NCI-H524 (cell line): ENCODE data around the gene CCND3.

Source experiments
- DNase-seq, 2 experiments: peaks; one replicate each; lab custom pipeline; 2025; lab: John Stamatoyannopoulos, UW

The CCND3 gene

DNA sequence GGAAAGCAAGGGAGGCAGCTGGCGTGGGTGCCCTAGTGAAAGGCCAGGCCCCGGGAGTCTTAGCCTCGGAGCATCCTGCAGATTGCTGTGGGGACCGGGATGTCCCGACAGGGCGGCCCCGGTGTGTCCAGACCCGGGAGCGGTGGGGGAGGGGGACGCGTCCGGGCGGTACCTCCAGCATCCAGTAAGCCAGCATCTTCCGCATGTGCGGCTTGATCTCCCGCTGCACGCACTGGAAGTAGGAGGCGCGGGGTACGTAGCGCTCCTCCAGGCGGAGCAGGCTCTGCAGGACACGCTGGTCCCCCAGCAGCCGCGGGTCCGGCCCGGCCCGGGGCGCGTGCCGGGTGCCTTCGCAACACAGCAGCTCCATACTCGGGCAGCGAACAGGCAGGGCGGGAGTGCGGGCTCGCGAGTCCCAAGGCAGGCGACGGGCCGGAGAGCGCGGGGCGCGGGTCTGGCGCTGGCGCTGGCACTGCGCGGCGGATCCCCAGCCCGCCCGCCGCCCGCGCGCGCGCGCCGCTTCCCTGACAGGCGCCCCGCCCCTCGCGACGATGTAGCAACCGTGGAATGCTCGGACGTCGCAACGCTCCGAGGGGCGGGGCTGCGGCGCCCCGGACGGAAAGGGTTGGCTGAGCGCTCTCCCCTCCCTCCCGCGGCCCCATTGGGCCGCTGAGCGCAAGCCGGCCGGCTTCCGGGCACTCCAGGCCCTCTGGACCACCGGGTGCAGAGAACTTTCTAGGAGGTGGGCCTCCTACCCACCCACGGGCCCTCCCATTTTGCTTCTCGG is at the start of gene CCND3:
Gene CCND3 (minus strand): TSS at position 529 of the 787 bp plus-strand sequence. CDS start 159 bp downstream, at position 370.
- DNase-seq = peak; percentile 69 to 88

DNA sequence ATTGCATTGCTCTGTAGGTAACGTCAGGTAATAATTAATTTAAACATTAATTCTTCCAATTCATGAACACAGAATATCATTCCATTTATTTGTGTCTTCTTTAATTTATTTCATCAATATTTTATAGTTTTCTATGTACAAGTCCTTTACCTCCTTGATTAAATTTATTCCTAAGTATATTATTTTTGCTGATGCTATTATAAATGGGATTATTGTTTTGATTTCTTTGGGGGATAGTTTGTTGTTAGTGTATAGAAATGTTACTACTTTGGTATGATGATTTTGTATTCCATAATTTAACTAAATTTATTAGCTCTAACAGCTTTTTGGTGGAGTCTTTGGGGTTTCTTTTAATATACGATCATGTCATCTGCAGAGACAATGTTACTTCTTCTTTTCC is 44.7 kb upstream of the CCND3 start:
- no peak for DNase-seq

DNA sequence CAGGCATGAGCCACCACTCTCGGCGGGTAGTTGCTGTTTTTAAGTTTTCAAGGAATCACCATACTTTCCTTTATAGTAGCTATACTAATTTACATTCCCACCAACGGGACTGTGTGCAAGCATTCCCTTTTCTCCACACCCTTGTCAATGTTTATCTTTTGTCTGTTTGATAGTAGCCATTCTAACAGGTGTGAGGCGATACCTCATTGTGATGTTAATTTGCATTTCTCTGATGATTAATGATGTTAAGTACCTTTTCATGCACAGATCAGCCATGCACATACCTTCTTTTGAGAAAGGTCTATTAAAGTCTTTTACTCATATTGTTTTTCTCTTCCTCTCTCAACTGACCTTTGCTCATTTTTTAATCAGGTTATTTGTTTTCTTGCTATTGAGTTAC is 43.0 kb upstream of the CCND3 start:
- DNase-seq = no peak

DNA sequence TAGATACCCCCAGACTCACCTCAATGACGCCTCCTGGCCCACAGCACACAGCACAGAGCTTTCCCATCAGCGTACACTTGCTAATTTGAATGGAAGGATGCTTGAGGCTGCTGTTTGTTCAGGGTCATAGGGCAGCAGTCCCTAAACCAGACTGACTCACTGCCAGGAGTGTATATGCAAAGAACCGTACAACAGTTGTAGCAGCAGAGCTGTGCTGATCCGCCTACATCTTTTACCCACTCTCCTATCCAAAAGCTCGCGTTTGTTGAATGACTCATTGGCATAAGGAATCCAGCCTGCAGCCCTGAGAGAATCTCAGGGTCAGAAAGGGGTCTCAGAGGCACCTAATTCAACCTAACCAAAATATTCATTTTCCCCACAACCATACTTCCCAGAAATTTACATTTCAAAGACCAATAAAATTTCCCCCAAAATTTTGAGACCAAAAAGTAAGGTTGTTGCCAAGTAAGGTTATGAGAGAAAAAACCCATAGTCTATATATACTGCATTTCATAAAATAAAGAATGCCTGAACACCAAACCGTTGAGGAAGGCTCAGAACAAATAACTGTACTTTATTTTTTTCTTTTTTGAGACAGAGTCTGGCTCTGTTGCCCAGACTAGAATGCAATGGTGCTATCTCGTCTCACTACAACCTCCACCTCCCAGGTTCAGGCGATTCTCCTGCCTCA is 35.3 kb upstream of the CCND3 start:
- no peak for DNase-seq

DNA sequence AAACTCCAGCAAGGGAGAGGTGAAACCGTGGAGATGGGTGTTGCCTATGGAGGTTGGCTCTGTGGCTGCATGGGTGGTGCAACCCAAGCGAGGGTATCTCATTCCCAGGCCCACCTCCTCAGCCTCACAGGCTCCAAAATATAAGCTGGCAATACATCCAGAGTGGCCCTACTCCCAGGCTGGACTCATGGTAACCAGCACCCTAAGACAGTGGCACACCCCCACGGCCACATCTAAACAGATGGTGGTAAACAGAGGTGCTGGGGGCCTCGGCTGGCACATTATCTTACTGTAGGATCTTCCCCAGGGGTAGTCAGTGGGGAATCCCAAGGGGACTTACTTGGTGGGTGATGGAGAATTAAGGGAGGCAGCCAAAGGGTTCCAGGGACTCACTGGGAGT is 33.7 kb upstream of the CCND3 start:
- no peak for DNase-seq

DNA sequence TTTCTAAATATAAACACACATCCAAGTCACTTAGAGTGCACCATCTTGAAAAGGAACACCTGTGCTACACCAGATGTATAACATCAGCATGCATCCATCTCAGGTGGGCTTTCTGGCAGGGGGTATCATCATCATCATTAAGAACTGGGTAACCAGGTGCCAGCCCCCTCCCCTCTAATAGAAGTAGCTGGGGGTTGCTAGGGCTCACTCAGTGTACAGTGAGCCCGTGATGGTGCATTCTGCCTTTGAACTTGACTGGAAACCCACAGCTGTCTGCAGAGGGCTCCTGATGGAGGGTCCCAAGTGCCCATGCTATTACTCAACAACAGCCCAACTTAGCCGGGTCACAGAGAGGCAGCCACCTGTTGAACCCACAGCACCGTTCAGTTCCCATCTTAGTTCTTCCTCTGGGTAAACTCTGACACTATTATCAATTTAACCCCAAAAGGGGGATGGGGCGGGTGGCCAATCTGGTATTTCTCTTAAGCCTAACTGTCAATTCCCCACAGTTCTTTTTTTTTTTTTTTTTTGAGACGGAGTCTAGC is 32.7 kb upstream of the CCND3 start:
- no peak for DNase-seq

DNA sequence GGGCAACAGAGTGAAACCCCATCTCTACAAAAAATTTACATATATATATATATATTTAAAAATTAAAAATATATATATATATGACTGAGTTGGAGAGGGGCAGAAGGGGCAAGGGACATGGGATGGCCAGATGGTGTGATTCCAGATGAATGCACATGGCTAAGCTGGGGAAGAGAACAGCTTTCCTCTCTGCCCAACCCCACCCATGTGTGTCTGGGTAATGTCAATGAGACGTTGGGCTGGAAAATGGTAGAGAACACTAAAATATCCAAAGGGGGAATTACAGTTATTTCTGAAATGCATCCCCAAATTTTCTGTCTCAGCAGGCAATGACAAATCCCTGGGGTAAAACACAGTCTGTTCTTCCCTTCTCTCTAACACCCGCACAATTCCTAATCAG is 31.2 kb upstream of the CCND3 start:
- DNase-seq = peak; percentile 18 to 66

DNA sequence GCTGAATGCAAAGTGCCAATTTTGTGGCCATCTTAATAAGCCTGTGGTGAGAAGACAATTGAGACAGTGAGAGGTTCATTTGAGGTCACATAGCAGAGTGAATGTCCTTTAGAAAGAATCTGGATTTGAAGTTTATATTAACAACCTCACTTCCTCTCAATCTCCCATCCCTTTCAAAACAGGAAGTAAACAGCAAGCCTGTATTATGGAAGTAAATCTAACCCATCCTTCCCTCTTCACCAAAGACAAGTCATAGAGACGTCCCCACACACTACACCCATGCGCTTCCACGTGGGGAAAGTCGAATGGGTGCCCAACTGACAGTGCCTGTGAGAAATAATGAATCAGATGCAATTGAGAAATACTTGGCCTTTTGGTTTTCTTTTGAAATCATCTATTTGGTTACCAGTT is 28.8 kb upstream of the CCND3 start:
- DNase-seq = no peak

DNA sequence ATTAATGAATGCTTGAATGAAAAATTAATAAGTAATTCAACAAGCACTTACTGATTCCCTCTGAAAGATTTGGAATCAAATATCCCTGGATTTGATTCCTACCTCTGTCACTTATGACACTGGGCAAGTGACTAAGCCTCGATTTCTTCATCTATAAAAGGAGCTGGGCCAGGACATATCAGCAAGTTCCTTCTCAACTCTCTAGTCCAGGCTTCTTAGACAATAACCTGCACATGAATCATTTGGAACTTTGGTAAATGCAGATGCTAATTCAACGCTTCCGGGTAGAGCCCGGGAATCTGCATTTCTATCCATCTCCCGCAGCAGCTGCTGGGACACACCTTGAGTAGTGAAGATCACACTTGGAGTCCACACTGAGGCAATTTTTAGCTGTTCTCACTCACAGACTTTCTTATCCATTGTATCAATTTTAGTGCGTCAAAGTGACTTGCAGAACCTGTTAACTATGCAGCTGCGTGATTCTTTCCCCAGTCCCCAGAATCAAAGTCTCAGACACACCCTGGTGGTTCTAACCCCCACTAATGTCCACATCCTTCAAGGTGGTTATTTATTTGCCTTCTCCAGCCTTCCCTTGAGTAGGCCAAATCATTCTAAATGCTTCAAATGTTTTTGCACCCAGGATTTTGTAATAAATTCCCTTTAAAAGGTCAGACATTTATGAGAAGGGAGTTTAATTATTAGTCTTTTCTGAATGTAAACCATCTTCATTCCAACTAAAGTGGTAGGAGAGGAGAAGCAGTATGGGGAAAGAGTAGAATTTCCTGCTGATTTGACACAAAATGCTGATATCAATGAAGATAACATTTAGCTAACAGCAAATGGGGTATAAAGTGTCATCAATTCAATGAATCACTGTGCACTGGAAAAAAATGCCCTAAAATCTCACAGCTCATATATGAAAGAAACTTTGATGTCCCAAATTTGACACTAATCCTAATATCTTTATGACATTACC is 26.0 kb upstream of the CCND3 start:
- DNase-seq = no peak

DNA sequence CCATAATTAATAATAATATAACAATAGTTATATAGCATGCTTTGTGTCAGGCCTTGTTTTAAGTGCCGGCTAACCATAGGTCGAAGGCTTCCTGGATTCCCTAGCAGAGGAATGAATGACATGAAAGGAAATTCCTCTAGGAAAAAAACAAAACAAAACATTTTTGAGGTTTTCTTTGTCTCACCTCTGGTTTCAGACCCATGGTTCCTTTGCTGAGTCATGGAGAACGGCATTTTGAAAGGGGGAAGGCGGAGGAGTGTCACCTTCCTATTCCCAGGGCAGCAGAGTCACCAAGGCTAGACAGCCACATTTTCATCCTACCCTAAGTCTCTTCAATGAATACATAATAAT is 25.3 kb upstream of the CCND3 start:
- no peak for DNase-seq

DNA sequence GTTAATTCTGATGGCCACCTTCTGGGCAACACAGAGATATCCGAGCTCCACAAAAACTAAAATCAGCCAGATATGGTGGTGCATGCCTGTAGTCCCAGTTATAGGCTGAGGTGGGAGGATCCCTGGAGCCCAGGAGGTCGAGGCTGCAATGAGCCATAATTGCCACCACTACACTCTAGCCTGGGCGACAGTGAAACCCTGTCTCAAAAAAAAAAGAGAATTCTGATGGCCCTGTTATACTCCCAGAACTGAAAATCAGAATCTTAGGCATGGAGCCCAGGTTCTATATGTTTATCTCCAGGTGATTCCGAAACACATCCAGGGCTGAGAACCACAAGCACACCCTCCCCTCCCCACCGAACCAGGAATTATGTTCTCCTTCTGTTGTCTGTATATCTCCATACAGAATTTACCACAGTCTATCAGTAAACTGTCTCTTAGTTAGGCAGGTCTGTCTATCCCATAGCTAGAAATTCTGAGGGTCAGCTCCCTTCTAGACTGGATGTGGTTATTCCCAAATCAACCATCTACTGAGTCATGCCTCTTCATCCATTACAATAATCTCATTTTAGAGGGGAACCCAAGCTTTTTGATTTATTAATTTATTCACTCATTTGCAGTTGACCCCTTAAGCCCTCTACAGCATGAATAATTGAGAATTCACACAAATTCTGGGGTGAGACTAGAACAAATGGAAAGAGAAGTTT is 24.8 kb upstream of the CCND3 start:
- DNase-seq = no peak

DNA sequence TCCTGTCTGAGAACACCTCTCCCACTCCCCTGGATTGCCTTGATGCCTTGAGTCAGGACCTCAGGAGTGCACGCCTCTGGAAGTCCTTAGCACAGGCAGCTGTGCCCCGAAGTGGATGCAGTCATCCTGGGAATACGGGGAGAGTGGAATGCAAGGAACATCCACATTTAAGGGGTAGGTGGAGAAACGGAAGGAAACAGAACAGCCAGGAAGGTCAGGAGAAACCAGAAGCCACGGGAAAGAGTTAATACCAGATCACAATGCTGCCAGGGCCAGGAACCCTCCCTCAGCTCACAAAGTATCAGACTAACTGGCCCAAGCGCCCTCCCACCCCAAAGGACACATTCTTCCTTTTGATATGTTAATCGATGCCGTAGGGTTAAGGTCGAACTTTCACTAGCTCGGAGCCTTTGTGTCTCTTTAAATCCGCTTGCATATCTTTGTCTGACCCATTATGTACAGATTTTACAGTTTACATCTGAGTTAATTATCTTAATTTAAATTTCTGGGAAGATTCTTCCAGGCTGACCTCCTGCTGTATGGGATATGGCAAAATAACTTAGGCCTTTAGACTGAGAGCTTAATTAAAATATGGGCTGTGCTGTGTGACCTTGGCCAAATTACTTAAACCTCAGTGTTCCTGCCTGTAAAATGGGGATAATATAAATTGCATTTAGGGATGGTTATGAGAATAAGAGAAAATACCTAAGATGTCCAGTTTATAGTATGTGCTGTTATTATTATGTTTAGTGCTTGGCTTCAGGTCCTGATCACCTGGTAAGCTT is 24.0 kb upstream of the CCND3 start:
- no peak for DNase-seq

DNA sequence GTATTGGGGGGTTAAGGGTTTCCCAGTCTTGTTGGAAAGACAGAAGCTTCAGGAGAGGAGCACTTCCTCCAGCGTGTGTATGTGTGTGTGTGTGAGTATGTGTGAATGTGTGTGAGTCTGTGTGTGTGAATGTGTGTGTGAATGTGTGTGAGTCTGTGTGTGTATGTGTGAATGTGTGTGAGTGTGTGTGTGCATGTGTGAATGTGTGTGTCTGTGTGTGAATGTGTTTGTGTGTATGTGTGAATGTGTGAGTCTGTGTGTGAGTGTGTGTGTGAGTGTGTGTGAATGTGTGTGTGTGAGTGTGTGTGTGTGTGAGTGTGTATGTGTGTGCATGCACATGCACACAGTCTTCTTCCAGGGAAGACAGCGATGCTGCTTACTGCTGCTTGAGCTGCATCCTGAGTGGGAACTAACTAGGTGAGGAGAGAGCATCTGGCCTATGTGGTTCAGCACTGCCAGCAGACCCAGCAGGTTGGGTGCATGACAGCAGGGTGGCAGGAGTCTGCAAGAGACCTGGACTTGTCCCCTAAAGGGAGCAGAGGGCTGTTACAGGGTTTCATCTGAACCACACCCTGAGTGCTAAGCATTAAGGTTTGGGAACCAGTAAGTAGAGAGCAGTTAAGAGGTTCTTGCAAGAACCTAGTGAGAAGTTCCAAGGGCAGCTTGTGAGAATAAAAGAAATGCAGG is 22.7 kb upstream of the CCND3 start:
- DNase-seq = peak in 1 of 2 experiments; percentile 48

DNA sequence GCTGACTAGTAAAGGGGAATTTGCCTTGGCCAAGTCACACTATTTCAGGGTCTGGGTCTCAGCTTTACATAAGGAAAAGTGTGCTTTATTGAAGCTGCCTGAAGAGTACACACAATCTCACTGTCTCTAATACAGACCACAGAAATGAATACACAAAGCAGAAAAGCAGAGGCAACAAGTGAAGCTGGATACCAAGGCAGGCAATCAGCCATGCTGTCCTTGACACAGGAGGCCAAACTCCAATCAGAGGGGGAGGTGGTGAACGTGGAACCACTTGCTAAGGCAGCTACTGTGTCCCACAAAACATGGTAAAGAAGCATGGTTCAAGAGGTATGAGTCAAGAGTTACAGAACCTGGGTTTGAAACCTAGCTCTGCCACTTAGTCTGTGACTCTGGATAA is 21.8 kb upstream of the CCND3 start:
- no peak for DNase-seq

DNA sequence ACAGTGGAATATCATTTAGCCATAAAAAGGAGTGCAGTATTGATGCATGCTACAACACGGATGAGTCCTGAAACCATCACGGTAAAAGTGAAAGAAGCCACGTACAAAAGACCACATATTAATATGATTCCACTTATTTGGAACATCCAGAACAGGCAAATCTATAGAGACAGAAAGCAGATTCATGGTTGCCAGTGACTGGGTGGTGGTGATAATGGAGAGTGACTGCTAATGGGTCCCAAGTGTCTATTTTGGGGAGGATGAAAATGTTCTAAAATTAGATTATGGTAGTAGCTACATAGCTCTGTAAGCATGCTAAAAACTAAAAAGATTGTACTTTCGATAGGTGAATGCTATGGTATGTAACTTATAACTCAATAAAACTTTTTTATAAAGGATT is 18.4 kb upstream of the CCND3 start:
- no peak for DNase-seq

DNA sequence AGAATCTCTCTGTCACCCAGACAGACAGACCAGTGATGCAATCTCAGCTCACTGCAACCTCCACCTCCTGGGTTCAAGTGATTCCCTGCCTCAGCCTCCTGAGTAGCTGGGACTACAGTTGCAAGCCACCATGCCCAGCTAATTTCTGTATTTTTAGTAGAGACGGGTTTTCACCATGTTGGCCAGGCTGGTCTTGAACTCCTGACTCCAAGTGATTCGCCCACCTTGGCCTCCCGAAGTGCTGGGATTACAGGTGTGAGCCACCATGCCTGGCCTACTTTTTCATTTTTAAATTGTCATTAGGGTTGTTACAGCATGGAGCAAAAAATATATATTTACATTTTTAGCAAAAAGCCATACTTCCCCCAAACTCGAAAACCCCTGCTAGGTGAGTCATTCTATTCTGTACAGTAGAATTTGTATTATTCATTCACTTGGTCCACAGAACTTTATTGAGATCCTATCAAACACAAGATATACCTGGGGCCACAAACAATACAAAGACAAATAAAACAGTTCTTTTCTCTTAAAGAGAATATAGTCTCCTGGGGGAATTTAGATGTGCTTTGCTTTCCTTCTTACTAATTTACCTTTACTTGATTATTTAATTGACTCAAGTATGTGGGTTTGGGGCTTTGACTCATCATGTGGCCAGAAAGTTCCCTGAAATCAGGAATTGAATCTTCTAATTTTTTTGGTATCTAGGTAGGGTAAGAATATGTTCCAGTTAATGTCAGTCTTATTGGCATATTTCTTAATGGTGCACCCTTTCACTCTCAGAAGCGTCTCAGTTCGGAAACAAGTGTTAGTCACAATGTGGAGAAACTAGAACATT is 16.6 kb upstream of the CCND3 start:
- DNase-seq = no peak

DNA sequence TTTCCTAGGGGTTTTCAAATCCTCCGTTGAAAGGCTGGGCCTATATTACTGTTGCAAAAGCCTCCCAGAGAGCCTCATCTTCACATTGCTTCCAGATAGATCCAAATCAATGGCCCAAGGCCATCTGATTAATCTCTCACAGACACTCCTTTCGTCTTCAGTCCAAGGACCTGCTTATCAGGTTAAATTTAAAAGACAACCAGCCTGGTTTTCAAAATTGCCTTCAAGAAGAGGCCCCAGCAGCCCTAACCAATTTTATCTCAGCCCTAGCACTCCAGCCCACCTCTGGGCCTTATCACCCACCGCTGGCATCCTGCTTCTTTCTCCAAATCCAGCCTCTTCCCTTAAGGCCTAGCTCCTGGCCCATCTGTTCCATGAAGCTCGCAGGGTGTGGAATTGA is 15.5 kb upstream of the CCND3 start:
- no peak for DNase-seq

DNA sequence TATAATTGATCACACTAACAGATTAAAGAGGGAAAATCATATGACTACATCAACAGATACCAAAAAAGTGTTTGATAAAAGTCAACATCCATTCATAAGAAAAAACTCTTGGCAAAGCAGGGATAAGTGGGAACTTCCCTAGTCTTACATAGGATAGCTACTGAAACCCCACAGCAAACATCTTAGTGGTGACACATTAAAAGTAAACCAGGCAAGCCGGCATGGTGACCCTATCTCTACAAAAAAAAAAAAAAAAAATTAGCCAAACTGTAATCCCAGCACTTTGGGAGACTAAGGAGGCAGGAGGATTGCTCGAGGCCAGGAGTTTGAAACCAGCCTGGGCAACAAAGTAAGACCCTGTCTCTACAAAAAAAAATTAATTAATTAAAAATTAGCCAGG is 13.8 kb upstream of the CCND3 start:
- no peak for DNase-seq

DNA sequence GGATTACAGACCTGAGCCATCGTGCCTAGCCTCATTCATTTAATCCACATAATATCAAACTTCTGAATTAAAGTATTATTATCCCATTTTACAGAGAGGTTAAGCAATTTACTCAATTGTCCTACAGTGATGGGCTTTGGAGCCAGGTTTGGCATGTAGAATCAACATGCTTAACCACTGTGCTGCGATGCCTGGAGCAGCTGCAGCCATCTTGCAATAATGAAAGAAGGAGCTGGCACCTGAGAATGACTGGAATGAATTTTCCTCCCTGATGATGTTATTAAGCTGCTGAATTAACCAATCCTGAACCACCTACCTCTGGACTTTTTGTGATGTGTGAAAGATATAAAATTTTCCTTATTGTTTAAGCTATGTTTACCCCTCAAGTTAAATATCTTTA is 13.1 kb upstream of the CCND3 start:
- DNase-seq = no peak
